Stimulated activated CD4-positive, alpha-beta T cell treated with anti-CD3 and anti-CD28 coated beads, Interleukin-4, amount 100 ng/mL, for 24 hours (primary cell): ENCODE results near the gene SLC2A1.

Experiments used
- DNase-seq: peaks from one replicate; pipeline ENCODE4 v3.0.0-alpha.2; 2020

SLC2A1 gene

DNA sequence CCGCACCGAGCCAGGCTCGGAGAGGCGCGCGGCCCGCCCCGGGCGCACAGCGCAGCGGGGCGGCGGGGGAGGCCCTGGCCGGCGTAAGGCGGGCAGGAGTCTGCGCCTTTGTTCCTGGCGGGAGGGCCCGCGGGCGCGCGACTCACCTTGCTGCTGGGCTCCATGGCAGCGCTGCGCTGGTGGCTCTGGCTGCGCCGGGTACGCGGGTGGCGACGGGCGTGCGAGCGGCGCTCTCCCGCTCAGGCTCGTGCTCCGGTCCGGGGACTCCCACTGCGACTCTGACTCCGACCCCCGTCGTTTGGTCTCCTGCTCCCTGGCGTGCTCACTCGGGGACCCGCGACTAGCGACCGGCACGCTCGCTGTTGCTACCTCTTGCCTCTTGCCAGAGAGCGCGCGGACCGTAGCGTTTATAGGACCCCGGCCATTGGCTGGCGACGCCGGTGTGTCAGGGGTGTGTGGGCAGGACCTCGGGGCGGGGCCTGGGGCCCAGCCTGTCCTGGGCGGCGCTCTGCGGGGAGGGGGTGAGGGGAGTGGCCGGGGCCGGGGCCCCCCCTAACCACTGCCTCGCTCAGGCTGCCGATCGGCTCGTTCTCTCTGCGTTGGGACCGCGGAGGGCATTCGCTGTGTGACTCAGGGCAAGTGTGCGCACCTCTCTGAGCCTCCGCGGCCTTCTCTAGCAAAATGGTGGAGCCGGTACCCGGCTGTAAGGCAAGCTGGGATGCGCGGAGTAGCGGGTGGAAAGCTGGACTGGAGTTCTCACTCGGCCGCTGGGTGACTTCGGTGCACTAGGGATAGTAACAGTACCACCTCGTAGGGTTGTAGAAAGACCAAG lies at the start of gene SLC2A1:
Gene SLC2A1, minus strand, starts transcription at position 381 of the 832 bp plus-strand sequence. Its CDS starts 217 bp downstream, at position 164.
- DNase-seq = peak; percentile 97

- no peak for DNase-seq
Observed at GRCh38 chr1:43007377-43008114, 48.9 kb upstream of the SLC2A1 start.

DNA sequence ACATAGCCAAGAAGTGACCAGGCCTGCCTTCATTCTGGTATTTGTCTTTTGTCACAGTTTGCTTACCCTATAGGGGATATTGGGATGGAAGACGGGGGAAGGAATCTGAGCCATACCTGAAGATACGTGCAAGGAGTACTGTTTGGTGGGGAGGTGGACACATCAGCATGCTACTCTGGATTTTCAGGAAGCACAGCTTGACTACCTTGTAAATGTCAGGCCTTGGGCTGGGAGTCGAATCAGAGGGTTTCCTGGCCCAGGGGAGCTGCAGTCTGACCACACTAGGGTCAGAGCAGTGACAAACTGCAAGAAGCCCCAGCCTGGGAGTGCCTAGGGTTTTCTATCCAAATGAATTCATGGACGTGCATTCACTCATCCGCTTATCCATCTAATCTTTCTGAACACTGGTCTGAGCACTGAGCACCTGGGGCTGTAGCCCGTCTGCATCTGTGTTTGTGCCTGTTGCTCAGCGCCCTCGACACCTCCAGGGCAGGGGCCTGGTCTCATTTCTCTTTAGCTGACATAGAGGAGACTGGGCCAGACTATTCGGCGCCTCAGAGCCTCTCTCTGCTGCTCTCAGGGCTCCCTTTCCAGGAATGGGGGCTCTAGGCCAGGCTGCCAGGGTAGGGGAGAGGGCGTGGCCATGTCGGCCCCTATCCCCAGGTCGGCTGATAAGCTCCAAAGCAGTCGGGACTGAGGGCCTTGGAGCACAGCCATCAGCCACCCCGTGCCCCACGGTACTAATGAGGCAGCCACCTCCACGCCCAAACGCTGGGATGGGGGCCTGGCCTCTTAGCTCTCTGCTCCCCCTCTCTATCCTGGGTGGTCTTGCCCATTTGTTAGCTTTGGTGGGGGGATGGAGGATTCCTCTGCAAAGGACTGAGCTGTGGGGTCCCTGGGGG lies 47.0 kb upstream of the SLC2A1 start:
- DNase-seq = no peak

GRCh38 chr1:43004587-43005459 lies 46.2 kb upstream of the SLC2A1 start:
- DNase-seq = no peak

- DNase-seq = no peak
Observed at GRCh38 chr1:43002766-43003165, 44.1 kb upstream of the SLC2A1 start.

- no peak for DNase-seq
Observed at GRCh38 chr1:43002116-43002515, 43.4 kb upstream of the SLC2A1 start.

DNA sequence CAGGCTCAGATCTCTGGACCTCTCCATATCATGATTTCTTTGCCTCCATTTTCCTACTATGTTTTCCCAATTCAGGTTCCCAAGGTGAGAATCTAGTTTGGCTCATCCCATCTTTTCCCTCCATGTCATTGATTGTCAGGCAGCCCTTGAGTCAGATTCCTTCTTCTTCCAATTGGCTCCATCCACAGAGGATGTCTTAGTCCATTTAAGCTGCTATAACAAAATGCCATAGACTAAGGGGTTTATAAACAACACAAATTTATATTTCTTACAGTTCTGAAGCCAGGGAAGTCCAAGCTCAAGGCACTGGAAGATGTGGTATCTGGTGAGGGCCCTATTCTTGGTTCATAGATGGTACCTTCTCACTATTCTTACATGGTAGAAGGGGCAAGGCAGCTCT lies 42.8 kb upstream of the SLC2A1 start:
- no peak for DNase-seq

DNA sequence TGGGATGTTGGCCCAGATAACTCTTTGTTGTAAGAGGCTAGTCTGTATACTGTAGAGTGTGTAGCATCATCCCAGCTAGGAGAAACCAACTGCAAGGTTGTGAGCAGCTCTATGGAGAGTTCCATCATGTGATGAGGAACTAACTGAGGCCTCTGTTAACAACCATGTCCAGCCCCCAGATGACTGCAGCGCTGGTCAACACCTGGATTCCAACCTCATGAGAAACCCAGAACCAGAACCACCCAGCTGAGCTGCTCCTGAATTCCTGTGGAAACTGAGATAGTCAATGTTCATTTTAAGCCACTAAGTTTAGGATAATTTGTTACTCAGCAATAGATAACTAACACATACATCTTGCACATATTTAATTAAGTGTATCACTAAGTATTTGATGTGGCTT lies 41.6 kb upstream of the SLC2A1 start:
- no peak for DNase-seq

- no peak for DNase-seq
Observed at GRCh38 chr1:42999308-42999707, 40.6 kb upstream of the SLC2A1 start.

DNA sequence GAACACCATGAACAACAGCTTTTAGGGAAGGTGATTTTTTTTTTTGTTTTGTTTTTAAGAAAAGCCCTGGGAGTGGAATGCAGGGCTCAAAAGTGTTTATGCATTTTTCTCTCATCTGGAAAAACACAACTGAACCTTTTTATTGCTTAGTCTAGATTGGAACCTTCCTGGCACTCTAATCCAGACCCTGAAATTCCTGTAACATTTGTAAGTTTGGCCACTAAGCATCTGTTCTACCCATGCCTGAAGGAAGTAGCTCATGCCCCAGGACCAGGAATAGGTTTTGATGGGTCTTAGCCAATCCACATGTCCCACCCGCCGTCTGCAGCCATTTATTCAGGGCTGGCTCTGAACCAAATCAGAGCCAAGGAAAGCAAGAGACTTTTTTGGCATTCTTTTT lies 39.7 kb upstream of the SLC2A1 start:
- no peak for DNase-seq

- no peak for DNase-seq
Observed at GRCh38 chr1:42996384-42996970, 37.8 kb upstream of the SLC2A1 start.

DNA sequence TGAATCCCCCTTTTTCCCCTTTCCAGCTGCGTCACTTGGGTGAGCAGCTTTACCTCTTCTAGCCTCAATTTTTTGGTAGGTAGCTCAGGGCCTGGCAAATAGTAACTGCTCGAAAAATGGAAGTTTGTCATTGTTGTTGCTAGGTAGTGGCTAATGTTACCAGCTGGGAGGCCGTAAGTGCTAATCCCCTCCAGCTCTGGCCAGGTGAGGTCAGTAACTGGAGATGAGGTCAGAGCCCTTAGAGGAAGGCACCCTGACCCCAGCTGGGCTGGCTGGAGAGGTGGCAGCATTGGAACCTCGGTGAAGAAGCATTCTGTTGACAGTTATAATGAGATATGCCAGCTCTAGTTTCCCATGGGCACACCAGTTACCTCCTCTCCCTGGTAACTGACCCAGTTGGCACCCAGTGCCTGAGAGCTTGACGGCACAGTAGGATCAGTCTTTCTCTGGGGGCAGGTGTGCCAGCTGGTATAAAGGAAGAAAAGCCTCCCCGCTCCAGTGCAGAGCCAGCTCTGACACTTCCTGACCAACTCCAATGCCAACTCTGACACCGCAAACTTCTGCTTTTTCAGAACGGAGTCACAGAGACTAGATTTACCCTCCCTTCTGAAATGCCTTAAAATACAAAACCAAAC lies 35.0 kb upstream of the SLC2A1 start:
- DNase-seq = no peak

GRCh38 chr1:42992054-42992571 lies 33.4 kb upstream of the SLC2A1 start:
- no peak for DNase-seq

- DNase-seq = no peak
Observed at GRCh38 chr1:42990757-42991346, 32.2 kb upstream of the SLC2A1 start.

DNA sequence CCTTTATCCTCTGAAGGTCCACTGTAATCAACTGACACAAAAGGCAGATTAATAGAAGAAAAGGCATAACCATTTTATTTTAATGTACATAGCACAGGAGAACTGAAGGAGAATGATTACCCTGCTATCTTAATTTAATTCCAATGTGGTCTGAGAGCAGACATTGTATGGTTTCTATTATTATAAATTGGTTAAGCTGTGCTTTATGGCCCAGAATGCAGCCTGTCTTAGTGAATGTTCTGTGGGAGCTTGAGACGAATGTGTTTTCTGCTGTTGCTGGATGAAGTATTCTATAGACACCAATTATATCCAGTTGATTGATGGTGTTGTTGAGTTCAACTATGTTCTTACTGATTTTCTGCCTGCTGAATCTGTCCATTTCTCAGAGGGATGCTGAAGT lies 25.0 kb upstream of the SLC2A1 start:
- no peak for DNase-seq

DNA sequence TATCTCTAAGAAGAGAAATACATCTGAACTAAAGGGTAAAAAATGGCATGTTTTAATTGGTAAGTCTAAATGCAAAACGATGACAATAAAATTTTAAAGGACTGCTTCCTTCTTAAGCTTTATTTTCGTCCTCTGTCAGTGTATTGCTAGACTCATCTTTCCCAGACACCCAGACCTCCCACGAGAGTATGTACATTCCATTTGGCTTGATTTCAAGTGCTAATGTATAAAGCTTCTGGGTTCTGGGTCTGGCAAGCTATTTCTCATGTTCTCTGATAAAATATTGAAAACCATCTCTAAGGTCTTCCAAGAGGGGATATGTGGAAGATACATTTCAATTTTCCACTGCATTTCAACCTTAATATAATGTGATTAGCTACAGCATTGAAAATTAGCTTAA lies 24.6 kb upstream of the SLC2A1 start:
- DNase-seq = no peak

- DNase-seq = no peak
Observed at GRCh38 chr1:42982641-42983040, 24.0 kb upstream of the SLC2A1 start.

DNA sequence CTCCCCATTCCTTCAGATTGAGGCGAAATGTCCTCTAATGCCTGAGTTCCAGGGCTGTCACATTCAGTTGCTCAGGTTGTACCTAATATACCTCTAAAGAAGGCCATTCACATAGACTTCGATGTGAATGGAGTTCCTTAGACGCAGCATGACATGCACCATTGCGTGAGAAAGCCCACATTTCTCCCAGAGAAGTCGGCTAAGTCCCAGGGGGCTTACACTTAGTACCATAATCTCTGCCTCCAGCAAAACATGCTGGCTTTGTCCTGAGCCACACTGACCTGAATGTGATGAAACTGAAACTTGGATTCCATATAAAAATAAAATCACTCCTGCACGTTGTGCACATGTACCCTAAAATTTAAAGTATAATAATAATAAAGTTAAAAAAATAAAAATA lies 23.2 kb upstream of the SLC2A1 start:
- no peak for DNase-seq

DNA sequence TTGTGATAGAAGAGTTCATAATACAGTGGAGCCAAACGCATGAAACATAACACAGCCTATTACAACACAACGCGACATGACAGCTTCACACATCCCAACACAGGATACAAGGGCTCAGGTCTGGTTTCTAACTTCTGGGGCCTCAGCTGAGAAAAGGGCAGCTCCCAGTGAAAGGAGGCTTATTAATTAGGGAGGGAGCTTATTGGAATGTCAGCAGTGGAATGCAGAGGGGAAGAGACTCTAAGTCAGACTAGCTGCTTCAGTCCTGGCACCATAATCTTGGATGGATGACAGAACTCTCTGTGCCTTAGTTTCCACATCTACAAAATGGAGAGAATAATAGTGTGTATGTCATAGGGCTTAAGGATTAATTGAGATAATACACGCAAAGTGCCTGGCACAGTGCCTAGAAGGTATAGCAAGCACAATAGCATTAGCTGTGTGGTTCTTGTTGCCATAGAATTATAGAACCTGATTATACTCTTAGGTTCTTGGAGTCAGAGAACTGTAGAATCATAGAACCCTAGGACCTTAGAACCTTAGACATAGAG lies 22.7 kb upstream of the SLC2A1 start:
- DNase-seq = no peak
